PC-3 (cell line): ENCODE data around the gene LINS1. TPM values are rescaled to one million over a fixed set of nuclear protein-coding genes. Genes with fewer than 3 reads are reported as not detected.

Experiments
- ATAC-seq: fragments of 200-7000 bp; cut with Tn5 transposase; 2 replicates; pipeline ENCODE4 v1.9.1; 2020; ENCODE audit warnings: mild to moderate bottlenecking, moderate library complexity
- BruUV-seq: library from RNA; stranded (reverse); fragments of 400-500 nt; replicated peaks from 2 replicates; lab custom pipeline; 2021; lab: Mats Ljungman, UMichigan
- CTCF ChIA-PET: fragments of 300-600 bp; sonication (Branson Sonifier 250); formaldehyde crosslinking; loops from one replicate; lab custom pipeline; 2022; ENCODE audit warnings: antibody characterized with exemption; lab: Charles Lee
- POLR2A ChIA-PET: fragments of 300-600 bp; sonication (Branson Sonifier 250); formaldehyde crosslinking; loops from one replicate; lab custom pipeline; 2022; ENCODE audit warnings: antibody characterized with exemption; ENCODE audit not compliant: unreplicated experiment; lab: Charles Lee
- DNase-seq: peaks from one replicate; pipeline ENCODE4 v3.0.0-alpha.2; 2015
- H2AFZ ChIP-seq: fragments of 300-600 bp; sonication (generic); 2 replicates; pipeline ENCODE4 v1.6.0; 2016; ENCODE audit warnings: antibody characterized with exemption, low read length
- H3F3A ChIP-seq: fragments of 300-600 bp; sonication (generic); one replicate; pipeline ENCODE4 v1.6.0; 2017; ENCODE audit warnings: antibody characterized with exemption, low read length, control low read depth, mild to moderate bottlenecking; ENCODE audit not compliant: unreplicated experiment
- H3K27ac ChIP-seq: fragments of 300-600 bp; sonication (generic); 2 replicates; pipeline ENCODE4 v1.5.1; 2016; ENCODE audit warnings: mild to moderate bottlenecking, low read length
- H3K27me3 ChIP-seq: fragments of 300-600 bp; sonication (generic); 2 replicates; pipeline ENCODE4 v1.6.1; 2016; ENCODE audit warnings: low read length, mixed read lengths
- H3K36me3 ChIP-seq: fragments of 300-600 bp; sonication (generic); 2 replicates; pipeline ENCODE4 v1.6.1; 2016; ENCODE audit warnings: low read depth, mixed run types, low read length, mixed read lengths
- H3K4me1 ChIP-seq: fragments of 300-600 bp; sonication (generic); 2 replicates; pipeline ENCODE4 v1.5.1; 2016; ENCODE audit warnings: low read length; ENCODE audit not compliant: insufficient read depth
- H3K4me2 ChIP-seq: fragments of 300-600 bp; sonication (generic); 2 replicates; pipeline ENCODE4 v1.6.0; 2016; ENCODE audit warnings: low read length
- H3K4me3 ChIP-seq: fragments of 300-600 bp; sonication (generic); 2 replicates; pipeline ENCODE4 v1.5.1; 2016; ENCODE audit warnings: mild to moderate bottlenecking, low read length, mixed read lengths
- H3K79me2 ChIP-seq: fragments of 300-600 bp; sonication (generic); 2 replicates; pipeline ENCODE4 v1.6.1; 2017; ENCODE audit warnings: low read length, mixed read lengths
- H3K9ac ChIP-seq: fragments of 300-600 bp; sonication (generic); 2 replicates; pipeline ENCODE4 v1.6.0; 2016; ENCODE audit warnings: mild to moderate bottlenecking, low read length
- H3K9me2 ChIP-seq: fragments of 300-600 bp; sonication (generic); replicated peaks from 2 replicates; pipeline ENCODE4 v1.6.1; 2016; ENCODE audit warnings: mixed run types, low read length, mixed read lengths
- H3K9me3 ChIP-seq: fragments of 300-600 bp; sonication (generic); 2 replicates; pipeline ENCODE4 v1.6.1; 2016; ENCODE audit warnings: low read length, mixed read lengths
- H4K20me1 ChIP-seq: fragments of 300-600 bp; sonication (generic); 2 replicates; pipeline ENCODE4 v1.6.1; 2016; ENCODE audit warnings: low read length, mixed read lengths
- CTCF ChIP-seq: fragments of 300-600 bp; sonication (generic); conservative IDR thresholded peaks from 2 replicates; pipeline ENCODE4 v1.5.1; 2017; ENCODE audit warnings: antibody characterized with exemption, low read depth, mild to moderate bottlenecking, low read length
- EZH2 ChIP-seq: fragments of 300-600 bp; sonication (generic); IDR thresholded peaks from one replicate; pipeline ENCODE4 v1.6.1; 2017; ENCODE audit warnings: antibody characterized with exemption, mild to moderate bottlenecking, low read length; ENCODE audit not compliant: unreplicated experiment
- EZH2phosphoT487 ChIP-seq: fragments of 300-600 bp; sonication (generic); IDR thresholded peaks from 2 replicates; pipeline ENCODE4 v1.6.1; 2018; ENCODE audit warnings: mild to moderate bottlenecking, antibody characterized with exemption, low read length, borderline replicate concordance
- intact Hi-C: fragments of 100-400 bp; cut with micrococcal nuclease; formaldehyde crosslinking; loops from 2 replicates; pipeline ENCODE4 v1.9.0; 2023
- total RNA-seq: library from RNA; depleted of rRNA; stranded (reverse); fragments of >200 nt; gene quantifications from 2 replicates; pipeline ENCODE4 v1.2.3, GENCODE V29; 2014

LINS1 gene
- total RNA-seq, 1 experiment from 2014 or later: 8.5 TPM

- Histone ChIP-seq H3K27me3 (no peaks in the 10 kb centered on the region), H3K9me2 (no peaks in the 10 kb centered on the region), H3K9ac (no peak overlapping the region), H4K20me1 (no peaks in the 10 kb centered on the region), H2AFZ (no peak overlapping the region), H3K9me3 (no peaks in the 10 kb centered on the region), H3K36me3 (no peaks in the 10 kb centered on the region), H3K4me1 (no peaks in the 10 kb centered on the region), H3F3A (no peaks in the 10 kb centered on the region), H3K4me2 (no peak overlapping the region), H3K79me2 (no peaks in the 10 kb centered on the region), H3K4me3 (no peak overlapping the region), H3K27ac (no peak overlapping the region)
- POLR2A ChIA-PET: no interaction called here
- intact Hi-C loops: no loop called here
- BruUV-seq: no TSS peak
- CTCF ChIA-PET: no interaction called here
- TF ChIP-seq EZH2phosphoT487 (no peak), CTCF (no peak), EZH2 (no peak)
- DNase-seq: no peak
- ATAC-seq: no peak
Measured at GRCh38 chr15:100553468-100553867, 48.5 kb downstream of the LINS1 start.

- Histone ChIP-seq H3K4me3 (no peak overlapping the region), H3K4me1 (no peaks in the 10 kb centered on the region), H3K9ac (no peak overlapping the region), H3K79me2 (no peaks in the 10 kb centered on the region), H3K36me3 (no peaks in the 10 kb centered on the region), H3F3A (no peaks in the 10 kb centered on the region), H3K27me3 (no peaks in the 10 kb centered on the region; the same call in 1 of the 2 replicates), H3K9me2 (no peaks in the 10 kb centered on the region), H3K9me3 (no peaks in the 10 kb centered on the region), H3K4me2 (no peak overlapping the region), H4K20me1 (no peaks in the 10 kb centered on the region), H3K27ac (no peak overlapping the region), H2AFZ (no peak overlapping the region)
- no TSS peak for BruUV-seq
- TF ChIP-seq EZH2 (no peak), EZH2phosphoT487 (no peak), CTCF (no peak)
- ChIA-PET POLR2A (no interaction called here), CTCF (no interaction called here)
- intact Hi-C loops: no loop called here
- ATAC-seq: no peak
- no peak for DNase-seq
Measured at GRCh38 chr15:100547961-100548360, 54.0 kb downstream of the LINS1 start.

- no peaks in the 10 kb centered on the region for H3K36me3 ChIP-seq
- no TSS peak for BruUV-seq
- no peak for DNase-seq
- H3K27ac ChIP-seq: no peak overlapping the region
- H2AFZ ChIP-seq: no peak overlapping the region
- H3K9me2 ChIP-seq: no peaks in the 10 kb centered on the region
- ChIA-PET POLR2A (no interaction called here), CTCF (no interaction called here)
- TF ChIP-seq EZH2 (no peak), EZH2phosphoT487 (no peak), CTCF (no peak)
- H3K79me2 ChIP-seq: no peaks in the 10 kb centered on the region
- no peak overlapping the region for H3K4me3 ChIP-seq
- H3F3A ChIP-seq: no peaks in the 10 kb centered on the region
- no peaks in the 10 kb centered on the region for H3K9me3 ChIP-seq
- H4K20me1 ChIP-seq: no peaks in the 10 kb centered on the region
- H3K9ac ChIP-seq: no peak overlapping the region
- no peaks in the 10 kb centered on the region for H3K4me1 ChIP-seq
- no peaks in the 10 kb centered on the region; the same call in 1 of the 2 replicates for H3K27me3 ChIP-seq
- H3K4me2 ChIP-seq: no peak overlapping the region
- ATAC-seq: no peak
- intact Hi-C loops: no loop called here
Measured at GRCh38 chr15:100544946-100545345, 57.0 kb downstream of the LINS1 start.
